BLaER1 (cell line): Measurements from ENCODE around the gene AMOTL2.

ENCODE experiments used
- H3K27ac ChIP-seq: shearing (Covaris generic); formaldehyde crosslinking; 2 replicates; pipeline ENCODE4 v1.8.1; 2022
- H3K27me3 ChIP-seq: shearing (Covaris generic); formaldehyde crosslinking; 2 replicates; pipeline ENCODE4 v1.8.1; 2022
- H3K36me3 ChIP-seq: shearing (Covaris generic); formaldehyde crosslinking; 2 replicates; pipeline ENCODE4 v1.8.1; 2022
- H3K4me1 ChIP-seq: shearing (Covaris generic); formaldehyde crosslinking; 2 replicates; pipeline ENCODE4 v1.8.1; 2022
- H3K4me2 ChIP-seq: shearing (Covaris generic); formaldehyde crosslinking; 2 replicates; pipeline ENCODE4 v1.8.1; 2022
- H3K4me3 ChIP-seq: shearing (Covaris generic); formaldehyde crosslinking; 2 replicates; pipeline ENCODE4 v1.8.1; 2022
- H3K9ac ChIP-seq: shearing (Covaris generic); formaldehyde crosslinking; 2 replicates; pipeline ENCODE4 v1.8.1; 2022
- H3K9me3 ChIP-seq: shearing (Covaris generic); formaldehyde crosslinking; 2 replicates; pipeline ENCODE4 v1.8.1; 2022
- H4K20me1 ChIP-seq: shearing (Covaris generic); formaldehyde crosslinking; 2 replicates; pipeline ENCODE4 v1.8.1; 2022
- Cebpa-rat ChIP-seq: shearing (Covaris generic); IDR thresholded peaks from 2 replicates; pipeline ENCODE4 v1.8.1; 2022

The AMOTL2 gene

DNA sequence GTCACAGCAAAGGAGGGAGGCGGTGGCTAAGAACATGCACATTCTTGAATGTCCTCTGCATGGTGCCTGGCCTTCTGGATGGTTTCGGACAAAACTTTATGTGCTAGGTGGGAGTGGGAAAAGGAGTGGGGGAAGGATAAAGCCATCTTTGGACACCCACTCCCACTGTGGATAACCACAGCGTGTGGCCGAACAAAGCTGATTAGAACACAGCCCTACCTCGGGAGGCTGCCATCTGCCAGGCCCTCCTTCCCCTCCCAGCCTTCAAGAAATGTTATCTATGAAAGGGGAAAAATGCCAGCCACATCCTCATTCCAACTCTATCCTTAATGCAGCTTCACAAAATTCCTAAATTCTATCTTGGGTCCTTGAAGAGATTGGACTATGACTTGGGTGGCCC, 18.8 kb downstream of the AMOTL2 start:
- H4K20me1 ChIP-seq: no peaks in the 10 kb centered on the region
- H3K4me1 ChIP-seq: peaks cover 15% of the 10 kb centered on the region
- H3K36me3 ChIP-seq: peaks cover 15% of the 10 kb centered on the region; the same call in 1 of the 2 replicates
- no peak for TF ChIP-seq Cebpa-rat
- H3K9ac ChIP-seq: no peak overlapping the region
- no peak overlapping the region for H3K4me2 ChIP-seq
- no peak overlapping the region for H3K4me3 ChIP-seq
- no peaks in the 10 kb centered on the region for H3K27me3 ChIP-seq
- no peaks in the 10 kb centered on the region for H3K9me3 ChIP-seq
- no peak overlapping the region for H3K27ac ChIP-seq

DNA sequence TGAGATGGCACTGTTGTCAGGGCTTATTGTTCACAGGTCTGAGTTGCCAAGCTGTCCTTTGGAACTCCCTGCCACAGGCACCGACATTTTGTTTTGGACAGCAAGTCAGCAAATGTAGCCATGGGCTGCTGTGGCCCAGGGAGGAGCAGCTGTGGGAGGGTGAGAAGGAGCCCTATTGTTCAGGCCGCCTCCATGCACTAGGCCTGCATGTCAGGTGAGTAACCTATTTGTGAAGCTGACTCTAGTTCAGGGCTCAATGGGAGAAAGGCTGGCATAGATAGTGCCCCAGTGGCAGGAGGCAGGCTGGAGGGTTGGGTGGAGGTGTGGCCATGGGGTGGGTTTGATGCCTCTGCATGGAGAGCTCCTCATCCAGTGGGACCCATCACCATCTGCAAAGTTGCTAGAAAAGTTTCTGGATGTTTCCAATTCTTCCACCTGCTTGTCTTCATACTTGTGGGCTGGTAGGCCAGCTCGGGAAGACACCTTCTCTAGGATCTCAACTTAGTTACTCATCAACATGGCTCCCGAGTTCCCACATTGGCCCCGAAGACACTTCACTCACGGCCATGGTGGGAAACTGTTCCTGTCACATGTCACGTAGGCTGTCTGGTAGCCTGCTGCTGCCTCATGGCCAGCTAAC, 19.5 kb downstream of the AMOTL2 start:
- H3K9me3 ChIP-seq: no peaks in the 10 kb centered on the region
- no peak overlapping the region for H3K4me3 ChIP-seq
- no peaks in the 10 kb centered on the region for H4K20me1 ChIP-seq
- H3K9ac ChIP-seq: no peak overlapping the region
- H3K4me1 ChIP-seq: peaks cover 15% of the 10 kb centered on the region
- no peaks in the 10 kb centered on the region for H3K27me3 ChIP-seq
- no peak overlapping the region for H3K27ac ChIP-seq
- no peak for TF ChIP-seq Cebpa-rat
- no peak overlapping the region for H3K4me2 ChIP-seq
- peaks cover 9% of the 10 kb centered on the region; the same call in 1 of the 2 replicates for H3K36me3 ChIP-seq

DNA sequence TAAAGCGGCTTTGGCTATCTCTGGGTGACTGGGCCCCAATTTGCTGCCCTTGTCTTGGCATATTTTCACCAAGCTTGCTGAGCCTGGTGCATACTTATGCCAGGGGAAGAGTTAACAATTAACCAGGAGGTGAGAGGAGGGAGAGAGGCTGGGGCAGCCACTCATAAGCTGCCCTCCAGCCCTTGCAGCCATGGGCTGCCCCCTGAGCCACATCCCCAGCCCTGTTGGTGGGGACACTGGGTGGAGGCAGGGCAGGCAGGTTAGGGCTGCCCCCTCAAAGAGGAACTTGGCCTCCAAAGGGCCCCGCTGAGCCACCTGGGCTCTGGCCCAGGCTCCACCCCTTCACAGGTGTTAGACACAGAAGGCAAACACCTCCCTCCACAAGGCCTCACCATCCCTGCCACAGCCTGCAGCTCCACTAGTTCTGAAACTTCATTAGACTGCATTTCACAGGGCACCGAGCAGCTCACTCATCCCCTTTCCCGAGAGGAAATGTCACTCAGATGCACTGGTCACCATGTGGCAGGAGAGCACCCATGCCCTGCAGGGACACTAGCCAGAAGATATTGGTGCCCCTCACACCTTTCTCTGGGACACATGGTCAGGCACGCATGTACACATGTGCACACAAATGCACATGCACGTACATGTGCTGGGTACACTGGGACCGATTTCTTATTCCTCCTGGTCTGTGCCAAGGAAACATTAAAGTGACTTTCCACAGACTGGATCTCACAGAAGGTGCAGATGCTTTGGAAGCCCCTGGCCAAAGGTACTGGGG, 20.2 kb downstream of the AMOTL2 start:
- Histone ChIP-seq H3K27ac (no peak overlapping the region), H3K36me3 (peaks cover 7% of the 10 kb centered on the region; the same call in 1 of the 2 replicates), H3K27me3 (no peaks in the 10 kb centered on the region), H3K4me2 (no peak overlapping the region), H3K9me3 (no peaks in the 10 kb centered on the region), H4K20me1 (no peaks in the 10 kb centered on the region), H3K9ac (no peak overlapping the region), H3K4me1 (peaks cover 15% of the 10 kb centered on the region), H3K4me3 (no peak overlapping the region)
- TF ChIP-seq Cebpa-rat: no peak

DNA sequence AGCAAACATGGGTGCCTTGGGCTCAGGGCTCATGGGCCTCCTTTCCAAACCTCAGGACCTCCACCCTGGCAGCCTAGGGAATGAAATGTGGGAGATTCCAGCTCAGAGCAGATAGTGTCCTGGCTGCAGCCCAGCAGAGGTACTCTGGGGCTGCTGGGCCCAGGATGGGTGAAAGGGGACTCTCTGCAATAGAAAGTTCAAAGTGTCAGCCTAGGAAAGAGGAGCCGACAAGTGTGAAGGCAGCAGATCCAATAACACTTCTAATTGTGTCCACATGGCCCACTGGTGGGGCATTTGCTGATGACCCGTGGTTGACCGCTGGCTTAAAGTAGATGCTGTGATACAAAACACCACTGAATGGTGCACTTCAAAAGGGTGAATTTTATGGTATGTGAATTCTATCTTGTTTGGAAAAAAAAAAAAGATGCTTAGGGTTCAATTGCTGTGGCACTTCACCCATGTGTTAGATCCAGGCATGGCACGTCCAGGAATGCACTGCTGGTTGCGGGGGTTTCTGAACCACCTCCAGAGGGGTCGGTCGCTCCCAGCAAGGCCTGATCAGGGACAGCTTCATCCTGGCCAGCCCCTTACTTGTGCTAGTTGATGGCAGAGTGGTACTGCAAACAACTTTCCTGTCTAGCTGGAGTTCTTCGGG, 20.9 kb downstream of the AMOTL2 start:
- H3K9ac ChIP-seq: no peak overlapping the region
- peaks cover 4% of the 10 kb centered on the region; the same call in 1 of the 2 replicates for H3K36me3 ChIP-seq
- no peaks in the 10 kb centered on the region for H4K20me1 ChIP-seq
- H3K27ac ChIP-seq: no peak overlapping the region
- H3K4me2 ChIP-seq: no peak overlapping the region
- no peak overlapping the region for H3K4me3 ChIP-seq
- no peaks in the 10 kb centered on the region for H3K9me3 ChIP-seq
- peaks cover 12% of the 10 kb centered on the region for H3K4me1 ChIP-seq
- no peaks in the 10 kb centered on the region for H3K27me3 ChIP-seq
- no peak for TF ChIP-seq Cebpa-rat

GRCh38 chr3:134352031-134352671, 22.1 kb downstream of the AMOTL2 start:
- H3K27ac ChIP-seq: no peak overlapping the region

DNA sequence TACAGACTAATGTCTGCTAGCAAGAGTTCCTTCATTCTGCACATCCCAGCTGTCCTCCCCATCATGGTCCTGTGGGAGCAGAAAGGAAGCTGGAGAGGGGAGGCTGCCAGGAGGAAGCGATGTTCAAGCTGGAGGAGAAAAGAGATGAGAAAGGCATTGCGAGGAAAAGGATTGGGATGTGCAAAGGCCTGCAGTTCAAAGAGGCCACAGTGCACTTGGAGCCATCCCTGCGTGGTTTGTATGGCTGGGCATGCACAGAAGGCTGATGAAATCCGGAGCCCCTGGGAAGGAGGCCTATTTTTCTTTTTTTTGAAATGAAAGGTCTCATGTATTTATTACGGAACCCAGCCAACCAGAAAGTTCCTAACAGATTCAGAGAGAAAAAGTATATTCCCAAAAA, 22.8 kb downstream of the AMOTL2 start:
- H3K27ac ChIP-seq: no peak overlapping the region

More at GRCh38 chr3:134352031-134352671, 22.1 kb downstream of the AMOTL2 start:
- H4K20me1 ChIP-seq: no peaks in the 10 kb centered on the region
- H3K27me3 ChIP-seq: no peaks in the 10 kb centered on the region
- H3K4me2 ChIP-seq: no peak overlapping the region
- no peak overlapping the region for H3K9ac ChIP-seq
- no peak for TF ChIP-seq Cebpa-rat
- H3K36me3 ChIP-seq: no peaks in the 10 kb centered on the region
- H3K4me3 ChIP-seq: no peak overlapping the region
- H3K9me3 ChIP-seq: no peaks in the 10 kb centered on the region
- 0 out of 2 replicates have a peak, but pooled peaks cover under 1% of the 10 kb centered on the region for H3K4me1 ChIP-seq

DNA sequence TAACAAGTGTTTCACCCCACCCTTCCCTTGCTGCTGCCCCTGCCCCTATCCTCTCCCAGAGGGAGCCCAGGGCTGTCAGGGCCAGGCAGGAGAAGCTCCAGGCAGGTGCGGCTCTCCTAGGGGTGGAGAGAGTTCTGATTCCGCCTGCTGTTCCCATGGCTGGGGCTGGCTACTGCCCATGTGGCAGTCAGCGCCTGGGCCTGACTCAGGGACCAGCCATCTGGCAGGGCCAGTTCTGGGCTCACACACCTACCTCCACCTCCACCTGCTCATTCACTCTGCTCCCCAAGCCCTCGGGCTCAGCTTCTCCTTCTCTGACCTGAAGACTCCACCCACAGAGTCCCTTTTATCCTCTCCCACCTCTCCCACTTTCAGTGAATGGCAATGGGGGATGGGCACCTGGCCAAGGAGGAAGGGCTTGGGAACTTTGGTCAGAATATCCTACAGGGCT, 23.4 kb downstream of the AMOTL2 start:
- no peak for TF ChIP-seq Cebpa-rat
- Histone ChIP-seq H3K27ac (no peak overlapping the region), H3K27me3 (no peaks in the 10 kb centered on the region), H4K20me1 (no peaks in the 10 kb centered on the region), H3K36me3 (no peaks in the 10 kb centered on the region), H3K4me2 (no peak overlapping the region), H3K9me3 (peaks cover 9% of the 10 kb centered on the region; the same call in 1 of the 2 replicates), H3K4me3 (no peak overlapping the region), H3K9ac (no peak overlapping the region), H3K4me1 (no peaks in the 10 kb centered on the region)

More for the DNA sequence above, 22.8 kb downstream of the AMOTL2 start:
- Histone ChIP-seq H3K4me3 (no peak overlapping the region), H3K4me2 (no peak overlapping the region), H3K27me3 (no peaks in the 10 kb centered on the region), H3K4me1 (no peaks in the 10 kb centered on the region), H3K9ac (no peak overlapping the region), H4K20me1 (no peaks in the 10 kb centered on the region), H3K36me3 (no peaks in the 10 kb centered on the region), H3K9me3 (peaks cover 5% of the 10 kb centered on the region; the same call in 1 of the 2 replicates)
- no peak for TF ChIP-seq Cebpa-rat

- Histone ChIP-seq H3K4me1 (peaks cover under 1% of the 10 kb centered on the region; the same call in 1 of the 2 replicates), H3K27ac (no peak overlapping the region), H3K9me3 (peaks cover 9% of the 10 kb centered on the region; the same call in 1 of the 2 replicates), H3K27me3 (no peaks in the 10 kb centered on the region), H3K9ac (no peak overlapping the region), H3K4me3 (no peak overlapping the region), H3K36me3 (no peaks in the 10 kb centered on the region), H4K20me1 (no peaks in the 10 kb centered on the region), H3K4me2 (no peak overlapping the region)
- TF ChIP-seq Cebpa-rat: no peak
These were observed 24.0 kb downstream of the AMOTL2 start for GRCh38 chr3:134350266-134350665.

GRCh38 chr3:134348524-134348923, 25.7 kb downstream of the AMOTL2 start:
- TF ChIP-seq Cebpa-rat: no peak
- H3K9me3 ChIP-seq: peaks cover 9% of the 10 kb centered on the region; the same call in 1 of the 2 replicates
- no peak overlapping the region for H3K9ac ChIP-seq
- H3K4me3 ChIP-seq: no peak overlapping the region
- no peak overlapping the region for H3K27ac ChIP-seq
- H3K4me1 ChIP-seq: peaks cover 10% of the 10 kb centered on the region; the same call in 1 of the 2 replicates
- H4K20me1 ChIP-seq: no peaks in the 10 kb centered on the region
- H3K4me2 ChIP-seq: no peak overlapping the region
- no peaks in the 10 kb centered on the region for H3K36me3 ChIP-seq
- H3K27me3 ChIP-seq: no peaks in the 10 kb centered on the region
